GM12874 (cell line): ENCODE measurements around the gene THSD4.

Source experiments
- TF ChIP-seq, protein P1 (sequence below): IDR thresholded peaks from 2 replicates; pipeline ENCODE4 v1.5.1; 2011; ENCODE audit warnings: low read depth, mild to moderate bottlenecking, control low read depth, low read length, moderate library complexity; ENCODE audit not compliant: insufficient read depth

The THSD4 gene

DNA sequence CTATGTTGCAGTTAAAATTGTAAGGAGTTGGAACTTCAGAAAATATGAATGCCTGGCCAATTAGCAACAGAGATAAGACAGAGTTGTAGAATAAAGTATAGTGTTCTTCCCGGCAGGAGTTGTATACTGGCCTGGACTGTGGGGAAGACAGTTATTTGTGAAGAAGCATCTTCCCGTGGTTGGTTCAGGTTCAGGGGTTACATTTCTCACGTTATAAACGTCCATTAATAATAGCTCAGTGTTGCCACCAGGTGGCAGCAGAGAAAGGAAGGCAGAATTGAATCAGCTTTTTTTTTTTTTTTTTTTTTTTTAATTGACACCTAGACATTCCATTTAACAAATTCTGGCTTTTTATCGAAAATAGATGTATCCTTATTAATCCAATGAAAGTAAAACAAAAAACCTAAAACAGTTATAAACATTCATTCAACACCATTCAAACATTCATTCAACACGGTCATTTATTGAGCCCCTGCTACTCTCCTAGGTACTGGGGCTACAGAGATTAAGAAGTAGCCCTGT lies 628.7 kb downstream of the THSD4 start:
- TF ChIP-seq, protein P1, sequence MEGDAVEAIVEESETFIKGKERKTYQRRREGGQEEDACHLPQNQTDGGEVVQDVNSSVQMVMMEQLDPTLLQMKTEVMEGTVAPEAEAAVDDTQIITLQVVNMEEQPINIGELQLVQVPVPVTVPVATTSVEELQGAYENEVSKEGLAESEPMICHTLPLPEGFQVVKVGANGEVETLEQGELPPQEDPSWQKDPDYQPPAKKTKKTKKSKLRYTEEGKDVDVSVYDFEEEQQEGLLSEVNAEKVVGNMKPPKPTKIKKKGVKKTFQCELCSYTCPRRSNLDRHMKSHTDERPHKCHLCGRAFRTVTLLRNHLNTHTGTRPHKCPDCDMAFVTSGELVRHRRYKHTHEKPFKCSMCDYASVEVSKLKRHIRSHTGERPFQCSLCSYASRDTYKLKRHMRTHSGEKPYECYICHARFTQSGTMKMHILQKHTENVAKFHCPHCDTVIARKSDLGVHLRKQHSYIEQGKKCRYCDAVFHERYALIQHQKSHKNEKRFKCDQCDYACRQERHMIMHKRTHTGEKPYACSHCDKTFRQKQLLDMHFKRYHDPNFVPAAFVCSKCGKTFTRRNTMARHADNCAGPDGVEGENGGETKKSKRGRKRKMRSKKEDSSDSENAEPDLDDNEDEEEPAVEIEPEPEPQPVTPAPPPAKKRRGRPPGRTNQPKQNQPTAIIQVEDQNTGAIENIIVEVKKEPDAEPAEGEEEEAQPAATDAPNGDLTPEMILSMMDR, result peak; percentile 43

DNA sequence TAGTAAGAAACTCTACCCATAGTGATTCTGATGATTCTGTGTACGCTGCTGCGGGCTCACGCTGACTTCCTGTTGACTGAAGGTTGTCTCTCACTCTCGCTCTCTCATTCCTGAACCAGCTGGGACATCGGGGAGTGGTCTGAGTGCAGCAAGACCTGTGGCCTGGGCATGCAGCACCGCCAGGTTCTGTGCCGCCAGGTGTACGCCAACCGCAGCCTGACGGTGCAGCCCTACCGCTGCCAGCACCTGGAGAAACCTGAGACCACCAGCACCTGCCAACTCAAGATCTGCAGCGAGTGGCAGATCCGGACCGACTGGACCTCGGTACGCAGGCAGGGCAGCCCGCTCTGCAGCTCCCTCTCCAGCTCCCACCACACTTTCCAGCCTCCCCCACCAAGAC lies 631.4 kb downstream of the THSD4 start:
- TF ChIP-seq, protein P1, result no peak

DNA sequence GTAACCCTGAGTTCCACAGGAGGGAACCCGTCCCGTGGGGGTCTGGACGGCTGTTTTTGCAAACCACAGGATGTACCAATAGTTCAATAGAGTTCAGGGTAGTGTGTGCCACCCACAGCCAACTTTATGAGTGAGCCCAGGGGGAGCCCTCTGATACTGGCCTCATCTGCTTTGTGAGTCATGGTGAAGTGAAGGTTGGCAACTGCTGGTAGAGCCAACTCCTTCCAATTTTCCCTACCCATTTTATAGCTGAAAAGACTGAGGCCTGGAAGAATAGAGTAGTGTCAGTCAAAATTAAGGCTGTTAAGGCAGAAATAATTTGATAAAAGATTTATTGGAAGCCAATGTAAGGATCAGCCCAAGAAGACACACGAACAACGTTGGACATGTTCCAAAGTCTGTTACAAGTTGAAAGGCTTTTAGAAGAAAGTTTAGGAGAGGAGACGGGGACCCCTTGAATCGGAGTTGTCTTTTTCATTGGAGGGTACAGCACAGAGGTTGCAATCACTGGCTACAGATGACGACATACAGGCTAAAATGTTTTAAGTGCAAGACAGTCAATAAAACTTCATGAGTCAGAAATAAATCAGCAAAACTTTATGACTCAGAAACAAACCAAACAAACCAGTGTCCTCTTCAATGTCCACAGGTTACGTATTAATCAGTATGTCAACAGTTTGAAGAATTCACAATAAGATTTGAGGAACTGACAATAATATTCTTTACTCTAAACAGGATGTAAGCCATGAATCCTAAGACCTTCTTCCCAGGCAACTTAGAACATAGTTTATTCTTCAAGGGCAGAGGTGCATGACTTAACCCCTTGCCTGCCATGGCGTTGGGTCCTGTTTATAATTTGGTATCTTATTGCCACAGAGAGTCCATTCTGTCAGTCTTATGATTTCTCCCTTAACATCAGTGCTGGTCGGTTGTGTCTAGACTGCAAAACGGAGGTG lies 632.1 kb downstream of the THSD4 start:
- TF ChIP-seq, protein P1, result no peak

DNA sequence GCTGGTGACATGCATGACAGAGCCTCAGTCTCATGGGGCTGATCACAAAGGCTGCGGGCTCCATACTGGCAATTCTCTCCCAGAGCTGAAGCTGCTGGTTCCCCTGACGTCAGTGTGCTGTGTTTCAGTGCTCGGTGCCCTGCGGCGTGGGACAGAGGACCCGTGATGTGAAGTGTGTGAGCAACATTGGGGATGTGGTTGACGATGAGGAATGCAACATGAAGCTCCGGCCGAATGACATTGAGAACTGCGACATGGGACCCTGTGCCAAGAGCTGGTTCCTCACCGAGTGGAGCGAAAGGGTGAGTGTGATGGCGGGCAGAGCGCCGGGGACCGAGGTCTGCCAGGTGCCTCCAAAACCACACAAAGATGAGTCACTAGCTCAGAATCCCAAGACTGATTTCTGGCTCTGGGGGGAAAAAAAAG lies 633.0 kb downstream of the THSD4 start:
- TF ChIP-seq, protein P1, result no peak

DNA sequence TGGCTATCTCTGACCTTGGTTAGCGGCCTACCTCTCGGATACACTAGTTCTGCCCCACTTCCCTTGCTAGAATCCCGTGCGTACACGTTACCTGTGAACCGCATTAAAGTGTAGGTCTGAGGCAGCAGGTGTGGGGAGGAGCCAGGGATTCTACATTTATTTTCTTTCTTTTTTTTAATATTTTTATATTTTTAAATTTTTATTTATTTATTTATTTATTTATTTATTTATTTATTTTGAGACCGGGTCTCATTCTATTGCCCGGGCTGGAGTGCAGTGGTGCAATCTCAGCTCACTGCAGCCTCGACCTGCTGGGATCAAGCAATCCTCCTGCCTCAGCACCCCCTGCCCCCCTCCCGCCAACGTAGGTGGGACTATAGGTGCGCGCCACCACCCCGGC lies 634.2 kb downstream of the THSD4 start:
- TF ChIP-seq, protein P1, result no peak

DNA sequence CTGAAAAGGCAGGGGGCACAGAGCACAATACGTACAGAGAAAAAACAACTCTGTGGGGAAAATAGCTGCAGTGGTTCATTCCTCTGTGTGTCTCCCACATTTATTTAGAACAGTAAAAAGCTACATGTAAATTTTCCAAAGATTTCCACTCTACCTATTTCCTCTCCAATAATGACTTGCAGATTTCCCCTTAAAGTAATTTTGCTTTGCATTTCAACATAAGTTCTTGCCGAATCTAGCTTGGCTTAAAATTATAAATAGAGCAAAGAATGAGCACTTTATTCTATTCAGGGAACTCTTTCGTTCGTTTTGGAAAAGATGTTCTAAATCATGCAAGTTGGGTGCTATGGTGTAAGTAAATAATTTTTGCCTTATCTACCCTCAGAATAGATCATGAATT lies 636.9 kb downstream of the THSD4 start:
- TF ChIP-seq, protein P1, result no peak

DNA sequence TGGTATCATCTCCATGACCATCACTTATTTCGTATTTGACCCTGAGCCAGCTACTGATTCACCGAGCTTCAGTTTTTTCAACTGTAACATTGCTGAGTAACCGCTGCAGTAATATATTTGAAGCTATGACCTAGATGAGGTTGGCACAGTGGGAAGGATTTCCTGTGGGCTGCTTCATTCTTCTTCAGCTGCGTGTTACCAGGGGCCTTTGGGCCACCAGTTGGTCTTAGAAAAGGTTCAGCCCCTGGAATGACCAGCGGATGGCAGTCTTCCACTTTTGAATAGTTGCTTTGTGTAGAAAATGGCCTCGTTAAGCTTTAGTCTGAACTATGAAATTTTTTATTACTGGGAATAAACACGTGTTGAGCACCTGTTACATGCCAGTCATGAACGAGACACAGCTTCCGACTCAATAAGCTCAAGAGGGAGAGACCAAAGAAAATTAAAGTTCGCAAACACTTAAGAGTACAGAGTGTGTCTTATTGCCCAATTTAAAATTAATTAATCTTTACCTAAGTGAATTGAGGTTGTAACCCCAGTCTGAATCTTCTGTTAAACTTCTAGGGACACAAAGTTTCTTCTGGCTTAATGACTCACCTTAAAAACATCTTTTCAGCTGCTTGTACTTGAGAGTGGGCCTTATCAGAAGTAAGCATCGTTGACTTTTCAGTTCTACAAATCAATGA lies 637.5 kb downstream of the THSD4 start:
- TF ChIP-seq, protein P1, result peak; percentile 44
